Panc1 (cell line): Measurements from ENCODE around the gene RGS3.

Experiments used
- SIN3A ChIP-seq: IDR thresholded peaks from 2 replicates; pipeline ENCODE4 v1.6.1; 2012; ENCODE audit warnings: low read depth, mild to moderate bottlenecking, low read length, moderate library complexity, borderline replicate concordance; ENCODE audit not compliant: insufficient read depth
- TF ChIP-seq, protein P1 (sequence below), 2 experiments: IDR thresholded peaks; 2 replicates each; pipeline ENCODE4 v1.6.1; 2011 to 2012; ENCODE audit warnings: low read depth in 2 of 2, control low read depth in 1 of 2, low read length in 1 of 2, mild to moderate bottlenecking in 1 of 2, moderate library complexity in 1 of 2; ENCODE audit not compliant: insufficient read depth in 1 of 2
- TF ChIP-seq, protein P2 (sequence below): fragments of 450-650 bp; IDR thresholded peaks from 2 replicates; pipeline ENCODE4 v1.5.1; 2017; ENCODE audit warnings: mild to moderate bottlenecking

GRCh38 chr9:113573959-113574352, 110.4 kb downstream of the RGS3 start:
- TF ChIP-seq, protein P1, sequence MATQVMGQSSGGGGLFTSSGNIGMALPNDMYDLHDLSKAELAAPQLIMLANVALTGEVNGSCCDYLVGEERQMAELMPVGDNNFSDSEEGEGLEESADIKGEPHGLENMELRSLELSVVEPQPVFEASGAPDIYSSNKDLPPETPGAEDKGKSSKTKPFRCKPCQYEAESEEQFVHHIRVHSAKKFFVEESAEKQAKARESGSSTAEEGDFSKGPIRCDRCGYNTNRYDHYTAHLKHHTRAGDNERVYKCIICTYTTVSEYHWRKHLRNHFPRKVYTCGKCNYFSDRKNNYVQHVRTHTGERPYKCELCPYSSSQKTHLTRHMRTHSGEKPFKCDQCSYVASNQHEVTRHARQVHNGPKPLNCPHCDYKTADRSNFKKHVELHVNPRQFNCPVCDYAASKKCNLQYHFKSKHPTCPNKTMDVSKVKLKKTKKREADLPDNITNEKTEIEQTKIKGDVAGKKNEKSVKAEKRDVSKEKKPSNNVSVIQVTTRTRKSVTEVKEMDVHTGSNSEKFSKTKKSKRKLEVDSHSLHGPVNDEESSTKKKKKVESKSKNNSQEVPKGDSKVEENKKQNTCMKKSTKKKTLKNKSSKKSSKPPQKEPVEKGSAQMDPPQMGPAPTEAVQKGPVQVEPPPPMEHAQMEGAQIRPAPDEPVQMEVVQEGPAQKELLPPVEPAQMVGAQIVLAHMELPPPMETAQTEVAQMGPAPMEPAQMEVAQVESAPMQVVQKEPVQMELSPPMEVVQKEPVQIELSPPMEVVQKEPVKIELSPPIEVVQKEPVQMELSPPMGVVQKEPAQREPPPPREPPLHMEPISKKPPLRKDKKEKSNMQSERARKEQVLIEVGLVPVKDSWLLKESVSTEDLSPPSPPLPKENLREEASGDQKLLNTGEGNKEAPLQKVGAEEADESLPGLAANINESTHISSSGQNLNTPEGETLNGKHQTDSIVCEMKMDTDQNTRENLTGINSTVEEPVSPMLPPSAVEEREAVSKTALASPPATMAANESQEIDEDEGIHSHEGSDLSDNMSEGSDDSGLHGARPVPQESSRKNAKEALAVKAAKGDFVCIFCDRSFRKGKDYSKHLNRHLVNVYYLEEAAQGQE (IDR thresholded peaks at IDR 0.05; ENCODE audit: insufficient read depth in 1 of 2, low read depth in 2 of 2, low read length in 1 of 2) = no peak
- TF ChIP-seq, protein P2, sequence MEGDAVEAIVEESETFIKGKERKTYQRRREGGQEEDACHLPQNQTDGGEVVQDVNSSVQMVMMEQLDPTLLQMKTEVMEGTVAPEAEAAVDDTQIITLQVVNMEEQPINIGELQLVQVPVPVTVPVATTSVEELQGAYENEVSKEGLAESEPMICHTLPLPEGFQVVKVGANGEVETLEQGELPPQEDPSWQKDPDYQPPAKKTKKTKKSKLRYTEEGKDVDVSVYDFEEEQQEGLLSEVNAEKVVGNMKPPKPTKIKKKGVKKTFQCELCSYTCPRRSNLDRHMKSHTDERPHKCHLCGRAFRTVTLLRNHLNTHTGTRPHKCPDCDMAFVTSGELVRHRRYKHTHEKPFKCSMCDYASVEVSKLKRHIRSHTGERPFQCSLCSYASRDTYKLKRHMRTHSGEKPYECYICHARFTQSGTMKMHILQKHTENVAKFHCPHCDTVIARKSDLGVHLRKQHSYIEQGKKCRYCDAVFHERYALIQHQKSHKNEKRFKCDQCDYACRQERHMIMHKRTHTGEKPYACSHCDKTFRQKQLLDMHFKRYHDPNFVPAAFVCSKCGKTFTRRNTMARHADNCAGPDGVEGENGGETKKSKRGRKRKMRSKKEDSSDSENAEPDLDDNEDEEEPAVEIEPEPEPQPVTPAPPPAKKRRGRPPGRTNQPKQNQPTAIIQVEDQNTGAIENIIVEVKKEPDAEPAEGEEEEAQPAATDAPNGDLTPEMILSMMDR = no peak
- no peak for TF ChIP-seq SIN3A
